VCaP (cell line): ENCODE results near the gene PPP6R2.

Experiments used
- H3K27ac ChIP-seq: fragments of 450-650 bp; 2 replicates; pipeline ENCODE4 v1.5.1; 2017
- CTCF ChIP-seq: fragments of 450-650 bp; conservative IDR thresholded peaks from 2 replicates; pipeline ENCODE4 v1.5.1; 2017; ENCODE audit warnings: mild to moderate bottlenecking, moderate library complexity

The PPP6R2 gene

DNA sequence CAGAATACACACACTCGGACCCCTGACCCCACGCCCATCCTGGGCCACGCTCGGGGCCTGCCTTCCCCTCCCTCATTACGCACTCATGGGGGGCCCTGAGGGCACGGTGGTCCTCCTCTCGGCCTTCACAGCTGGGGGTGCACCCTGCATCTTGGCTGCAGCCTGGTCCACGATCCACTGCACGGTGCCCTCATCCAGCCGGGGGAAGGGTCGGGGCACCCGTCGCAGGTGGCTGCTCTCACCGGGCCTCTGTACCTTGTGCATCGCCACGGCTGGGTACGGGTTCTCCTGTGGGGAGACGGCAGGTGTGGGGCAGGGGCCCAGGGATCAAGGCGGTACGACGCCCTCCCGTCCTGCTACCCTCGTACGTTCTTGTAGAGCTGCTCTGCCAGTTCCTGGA, 121.3 kb downstream of the PPP6R2 start:
- TF ChIP-seq CTCF, result no peak
- H3K27ac ChIP-seq, result no peak overlapping the region

DNA sequence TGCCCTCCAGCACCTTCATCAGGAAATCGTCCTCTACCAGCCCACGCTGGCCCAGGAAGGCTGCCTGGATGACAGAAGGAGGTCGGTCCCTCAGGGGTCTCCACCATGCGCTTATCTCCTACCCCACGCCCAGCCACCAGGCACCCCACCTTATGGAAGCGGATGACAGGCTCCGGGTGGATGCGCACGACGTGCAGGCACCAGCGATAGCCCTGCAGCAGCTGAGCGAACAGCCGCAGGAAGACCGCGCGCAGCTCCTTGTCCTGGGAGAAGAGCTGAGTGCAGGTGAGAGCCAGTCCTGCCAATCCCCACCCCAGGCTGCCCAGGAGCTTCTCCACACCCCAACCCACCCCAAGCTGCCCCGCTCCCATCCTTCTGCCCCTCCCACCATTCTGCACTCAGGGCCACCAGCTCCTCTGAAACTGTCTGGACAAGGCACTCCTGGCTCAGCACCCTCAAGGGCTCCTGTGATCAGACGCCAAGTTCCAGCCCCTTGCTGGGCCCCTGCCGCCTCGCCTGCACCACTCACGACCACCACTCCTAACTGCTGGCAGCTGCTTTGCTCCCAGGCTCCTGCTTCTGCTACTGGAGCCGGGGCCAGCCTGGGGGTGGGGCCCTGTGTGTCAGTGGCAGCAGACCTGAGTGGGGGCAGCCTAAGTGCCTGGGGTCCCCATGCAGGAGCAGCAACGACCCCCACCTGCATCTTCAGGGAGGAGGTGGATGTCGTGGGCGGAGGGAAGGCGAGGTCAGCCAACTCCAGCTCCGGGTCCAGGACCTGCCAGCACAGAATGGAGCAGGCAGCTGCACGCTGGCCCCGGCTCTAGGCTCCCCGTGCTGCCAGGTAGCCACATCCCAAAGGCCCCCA, 122.2 kb downstream of the PPP6R2 start:
- no peak overlapping the region for H3K27ac ChIP-seq
- no peak for TF ChIP-seq CTCF

DNA sequence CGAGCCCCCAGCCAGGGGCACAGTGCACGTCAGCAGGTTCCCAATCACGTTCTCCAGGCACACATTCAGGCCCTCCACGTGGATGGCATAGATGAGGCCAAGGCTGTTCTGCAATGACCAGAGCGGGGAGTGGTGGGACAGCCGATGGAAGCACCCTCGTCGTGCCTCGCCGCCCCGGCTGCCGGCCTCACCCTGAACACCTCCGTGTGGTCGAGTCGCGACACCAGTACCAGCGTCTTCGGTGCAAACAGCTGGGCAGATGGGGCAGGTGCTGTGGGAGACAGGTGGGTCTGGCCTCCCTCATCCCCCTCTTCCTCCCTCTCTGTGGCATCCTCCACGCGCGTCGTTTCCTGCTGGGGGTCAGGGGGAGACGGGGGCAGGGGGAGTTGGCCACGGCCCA, 124.2 kb downstream of the PPP6R2 start:
- TF ChIP-seq CTCF, result no peak
- H3K27ac ChIP-seq, result no peak overlapping the region

GRCh38 chr22:50467773-50468440, 124.8 kb downstream of the PPP6R2 start:
- H3K27ac ChIP-seq, result no peak overlapping the region
- no peak for TF ChIP-seq CTCF

DNA sequence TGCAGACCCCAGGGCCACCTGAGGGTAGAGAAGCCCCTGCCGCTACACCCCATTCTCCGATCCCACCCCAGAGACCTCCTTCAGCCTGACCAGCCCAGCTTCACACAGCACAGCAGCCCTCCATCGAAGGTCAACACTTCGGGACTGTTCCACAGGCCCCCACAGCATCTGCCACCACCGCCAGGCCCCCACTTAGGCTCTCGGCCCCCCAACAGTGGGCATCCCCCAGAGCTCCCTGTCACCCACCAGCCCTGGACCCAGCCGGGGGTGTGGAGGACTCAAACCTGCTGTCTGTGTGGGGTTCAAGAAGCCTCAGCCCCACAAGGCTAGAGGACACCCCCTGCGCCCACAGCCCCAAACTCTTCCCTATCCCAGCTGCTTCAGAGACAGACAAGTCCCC, 125.5 kb downstream of the PPP6R2 start:
- H3K27ac ChIP-seq, result no peak overlapping the region
- TF ChIP-seq CTCF, result no peak

- no peak overlapping the region for H3K27ac ChIP-seq
- TF ChIP-seq CTCF, result no peak
Observed at GRCh38 chr22:50469377-50470305, 126.5 kb downstream of the PPP6R2 start.

GRCh38 chr22:50470491-50470890, 127.4 kb downstream of the PPP6R2 start:
- no peak overlapping the region for H3K27ac ChIP-seq
- TF ChIP-seq CTCF, result no peak
